ENCODE results near the gene SUFU. TPM values are rescaled to one million over a fixed set of nuclear protein-coding genes. Genes with fewer than 3 reads are reported as not detected.
A peak's percentile ranks its signal among the peaks of the same experiment; 100 is the strongest.
"Not testable (repeated sequence)": the region's sequence is repeated elsewhere in the genome, so short reads cannot be mapped to it uniquely, and the experiment has no call there.

Gene SUFU
- 10 to 100 TPM in 1 of 4 donors, 1 to 10 TPM in 3; 6.5 to 11.0 (median 9.2) TPM for total RNA-seq

DNA sequence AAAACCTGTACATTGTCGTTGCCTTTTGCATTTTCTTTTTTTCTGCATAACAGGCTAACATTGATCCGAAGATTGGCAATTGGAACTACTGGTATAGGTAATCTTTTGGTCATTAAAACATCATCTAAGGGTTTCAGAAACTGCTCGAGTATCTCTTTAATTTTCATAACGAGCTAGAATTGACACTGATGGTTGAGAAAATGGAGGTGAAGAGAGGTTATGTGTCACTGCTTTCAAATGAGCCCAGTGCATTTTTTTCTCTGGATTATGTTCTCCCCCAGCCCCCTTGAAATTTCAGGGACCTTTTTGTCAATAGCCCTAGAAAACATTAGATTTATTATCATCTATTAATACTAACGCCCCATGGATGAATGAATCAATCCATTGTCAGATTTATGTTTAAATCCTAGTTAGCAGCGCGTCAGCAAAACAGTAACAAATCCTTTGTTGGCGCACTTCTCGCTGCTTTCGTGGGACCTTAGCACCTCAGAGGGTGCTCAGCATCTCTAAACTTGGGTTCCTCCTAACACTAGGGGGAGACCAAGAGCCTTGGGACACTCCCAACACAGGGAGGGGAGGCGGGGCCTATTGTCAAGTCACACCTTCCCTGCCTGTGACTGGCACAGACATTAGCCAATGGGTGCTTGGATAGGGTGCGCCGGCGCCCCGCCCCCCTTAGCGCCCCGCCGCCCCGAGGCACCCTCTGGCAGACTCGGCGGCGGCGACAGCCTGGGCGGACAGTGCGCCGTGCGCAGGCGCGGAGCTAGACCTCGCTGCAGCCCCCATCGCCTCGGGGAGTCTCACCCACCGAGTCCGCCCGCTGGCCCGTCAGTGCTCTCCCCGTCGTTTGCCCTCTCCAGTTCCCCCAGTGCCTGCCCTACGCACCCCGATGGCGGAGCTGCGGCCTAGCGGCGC is at the start of gene SUFU:
Gene SUFU (plus strand): TSS at position 709 of the 915 bp plus-strand sequence. CDS start 181 bp downstream, at position 890.
- Histone ChIP-seq H3K4me1 (peaks cover 0 to 25% (median 9%) of the 10 kb centered on the region in 4 donors), H3K36me3 (no peaks in the 10 kb centered on the region), H3K27ac (peak within 1 kb of the TSS; percentile 92 to 95 (median 94)), H3K27me3 (no peaks in the 10 kb centered on the region), H3K4me3 (peak within 1 kb of the TSS; percentile 97 to 99 (median 98)), H3K9me3 (no peaks in the 10 kb centered on the region)
- DNase-seq = peak; percentile 97 to 100 (median 100)
- peak; percentile 37 to 73 for TF ChIP-seq POLR2A (IDR thresholded peaks at IDR 0.05)
- TF ChIP-seq, protein P1, sequence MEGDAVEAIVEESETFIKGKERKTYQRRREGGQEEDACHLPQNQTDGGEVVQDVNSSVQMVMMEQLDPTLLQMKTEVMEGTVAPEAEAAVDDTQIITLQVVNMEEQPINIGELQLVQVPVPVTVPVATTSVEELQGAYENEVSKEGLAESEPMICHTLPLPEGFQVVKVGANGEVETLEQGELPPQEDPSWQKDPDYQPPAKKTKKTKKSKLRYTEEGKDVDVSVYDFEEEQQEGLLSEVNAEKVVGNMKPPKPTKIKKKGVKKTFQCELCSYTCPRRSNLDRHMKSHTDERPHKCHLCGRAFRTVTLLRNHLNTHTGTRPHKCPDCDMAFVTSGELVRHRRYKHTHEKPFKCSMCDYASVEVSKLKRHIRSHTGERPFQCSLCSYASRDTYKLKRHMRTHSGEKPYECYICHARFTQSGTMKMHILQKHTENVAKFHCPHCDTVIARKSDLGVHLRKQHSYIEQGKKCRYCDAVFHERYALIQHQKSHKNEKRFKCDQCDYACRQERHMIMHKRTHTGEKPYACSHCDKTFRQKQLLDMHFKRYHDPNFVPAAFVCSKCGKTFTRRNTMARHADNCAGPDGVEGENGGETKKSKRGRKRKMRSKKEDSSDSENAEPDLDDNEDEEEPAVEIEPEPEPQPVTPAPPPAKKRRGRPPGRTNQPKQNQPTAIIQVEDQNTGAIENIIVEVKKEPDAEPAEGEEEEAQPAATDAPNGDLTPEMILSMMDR (IDR thresholded peaks at IDR 0.05) = peak; percentile 79 to 95 (median 90)

DNA sequence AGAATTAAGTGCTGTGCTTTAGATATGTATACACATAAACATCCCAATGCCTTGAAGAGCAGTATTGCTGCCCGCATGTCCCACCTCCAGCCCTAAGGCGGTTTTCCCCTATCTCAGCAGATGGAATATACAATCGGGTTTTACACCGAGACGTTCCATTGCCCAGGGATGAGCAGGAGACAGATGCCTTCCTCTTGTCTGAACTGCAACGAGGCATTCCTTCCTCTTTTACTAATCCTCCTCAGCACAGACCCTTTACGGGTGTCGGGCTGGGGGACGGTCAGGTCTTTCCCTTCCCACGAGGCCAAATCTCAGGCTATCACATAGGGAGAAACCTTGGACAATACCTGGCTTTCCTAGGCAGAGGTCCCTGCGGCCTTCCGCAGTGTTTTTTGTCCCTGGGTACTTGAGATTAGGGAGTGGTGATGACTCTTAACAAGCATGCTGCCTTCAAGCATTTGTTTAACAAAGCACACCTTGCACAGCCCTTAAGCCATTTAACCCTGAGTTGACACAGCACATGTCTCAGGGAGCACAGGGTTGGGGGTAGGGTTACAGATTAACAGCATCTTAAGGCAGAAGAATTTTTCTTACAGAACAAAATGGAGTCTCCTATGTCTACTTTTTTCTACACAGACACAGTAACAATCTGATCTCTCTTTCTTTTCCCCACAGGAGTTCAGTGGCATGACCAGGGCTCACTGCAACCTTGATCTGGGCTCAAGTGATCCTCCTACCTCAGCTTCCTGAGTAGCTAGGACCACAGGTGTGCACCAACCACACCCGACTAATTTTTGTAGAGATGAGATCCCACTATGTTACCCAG is 48.9 kb upstream of the SUFU start:
- H3K4me3 ChIP-seq, H3K27ac ChIP-seq, H3K36me3 ChIP-seq, H3K9me3 ChIP-seq, H3K27me3 ChIP-seq, H3K4me1 ChIP-seq, DNase-seq: not testable (repeated sequence)

DNA sequence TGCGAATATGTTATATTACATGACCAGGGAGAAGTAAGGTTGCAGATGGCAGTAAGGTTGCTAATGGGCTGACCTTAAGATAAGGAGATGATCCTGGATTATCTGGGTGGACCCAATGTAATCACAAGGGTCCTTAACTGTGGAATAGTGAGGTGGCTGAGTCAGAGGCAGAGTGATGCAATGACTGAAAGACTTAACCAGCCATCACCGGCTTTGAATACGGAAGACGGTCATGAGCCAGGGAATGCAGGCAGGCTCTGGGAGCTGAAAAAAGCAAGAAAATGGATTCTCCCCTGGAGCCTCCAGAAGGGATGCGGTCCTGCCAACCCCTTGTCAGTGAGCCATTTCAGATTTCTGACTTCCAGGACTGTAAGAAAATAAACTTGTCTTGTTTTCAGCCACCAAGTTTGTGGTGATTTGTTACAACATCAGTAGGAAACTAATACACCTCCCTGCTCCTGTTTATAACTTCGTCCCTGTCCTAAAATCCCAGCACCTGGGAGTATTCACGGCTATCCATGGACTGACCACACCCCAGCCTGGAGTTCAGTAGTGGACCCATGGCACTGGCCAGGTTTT is 47.8 kb upstream of the SUFU start:
- DNase-seq = no peak
- H3K4me1 ChIP-seq = peaks cover 0 to 6% (median 0%) of the 10 kb centered on the region in 4 donors

DNA sequence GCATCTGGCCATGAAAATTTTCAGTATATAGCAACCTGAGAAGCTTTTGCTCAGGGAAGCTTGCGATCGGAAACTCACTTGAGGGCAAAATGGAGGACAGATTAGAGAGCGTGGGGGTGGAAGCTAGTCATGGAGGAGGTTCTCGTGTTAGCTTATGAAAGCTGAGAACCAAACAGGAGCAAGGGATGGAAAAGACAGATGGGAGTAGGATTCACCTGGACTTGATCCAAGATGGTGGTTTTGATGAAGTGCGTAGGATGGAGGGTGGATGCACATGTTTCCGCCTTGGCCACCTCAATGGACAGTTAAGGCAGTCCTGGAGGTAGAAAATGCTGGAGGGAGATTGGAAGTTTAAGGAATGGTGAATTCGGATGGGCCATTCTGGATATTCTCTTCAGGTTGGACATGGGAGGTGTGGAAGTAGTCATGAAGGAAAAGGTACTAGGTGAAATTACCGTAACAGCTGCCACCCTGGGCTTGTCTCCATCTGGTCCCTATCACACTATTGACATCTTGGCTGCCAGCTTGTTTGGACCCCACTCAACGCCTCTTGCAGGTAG is 46.1 kb upstream of the SUFU start:
- Histone ChIP-seq H3K27me3 (no peaks in the 10 kb centered on the region), H3K36me3 (no peaks in the 10 kb centered on the region), H3K4me1 (peaks cover 0 to 13% (median 2%) of the 10 kb centered on the region in 4 donors), H3K9me3 (no peaks in the 10 kb centered on the region), H3K27ac (no peak overlapping the region), H3K4me3 (no peak overlapping the region)
- DNase-seq = no peak
- no peak for TF ChIP-seq POLR2A (IDR thresholded peaks at IDR 0.05)
- TF ChIP-seq, protein P1 (IDR thresholded peaks at IDR 0.05) = no peak

More for the DNA sequence above, 47.8 kb upstream of the SUFU start:
- Histone ChIP-seq H3K4me3 (no peak overlapping the region), H3K9me3 (no peaks in the 10 kb centered on the region), H3K36me3 (no peaks in the 10 kb centered on the region), H3K27ac (no peak overlapping the region), H3K27me3 (no peaks in the 10 kb centered on the region)
- no peak for TF ChIP-seq POLR2A (IDR thresholded peaks at IDR 0.05)
- TF ChIP-seq, protein P1 (IDR thresholded peaks at IDR 0.05) = no peak

DNA sequence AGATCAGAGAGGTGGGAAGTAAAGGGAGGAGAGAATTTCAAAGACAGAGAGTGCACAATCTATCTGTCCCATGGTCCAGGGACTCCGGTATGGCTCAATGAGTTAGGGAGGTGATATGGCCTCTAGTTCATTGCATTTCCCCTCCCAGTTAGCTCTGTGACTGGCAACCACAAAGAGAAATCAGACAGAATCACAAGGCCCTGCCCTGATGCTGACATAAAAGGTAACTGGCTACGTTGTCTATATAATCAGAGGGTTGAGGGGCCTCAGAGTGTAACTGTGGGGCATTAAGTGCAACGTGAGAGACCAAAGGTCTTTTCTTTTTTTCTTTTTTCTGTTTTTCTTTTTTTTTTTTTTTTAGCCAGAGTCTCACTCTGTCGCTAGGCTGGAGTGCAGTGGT is 45.1 kb upstream of the SUFU start:
- TF ChIP-seq POLR2A (IDR thresholded peaks at IDR 0.05) = no peak
- TF ChIP-seq, protein P1 (IDR thresholded peaks at IDR 0.05) = no peak

More for the DNA sequence above, 45.1 kb upstream of the SUFU start:
- no peaks in the 10 kb centered on the region for H3K27me3 ChIP-seq
- peaks cover 0 to 16% (median 2%) of the 10 kb centered on the region in 4 donors for H3K4me1 ChIP-seq
- no peak overlapping the region for H3K4me3 ChIP-seq
- H3K27ac ChIP-seq = no peak overlapping the region
- H3K36me3 ChIP-seq = no peaks in the 10 kb centered on the region
- H3K9me3 ChIP-seq = no peaks in the 10 kb centered on the region
- no peak for DNase-seq

Data from Peyer's patch (tissue), 4 donors.